H1 (cell line): Measurements from ENCODE around the gene SLC25A22. TPM values are rescaled to one million over a fixed set of nuclear protein-coding genes. Genes with fewer than 3 reads are reported as not detected.
A peak's percentile ranks its signal among the peaks of the same experiment; 100 is the strongest.

Source experiments
- CTCF ChIA-PET: fragments of 300-600 bp; sonication (Branson Sonifier 250); formaldehyde crosslinking; loops from one replicate; lab custom pipeline; 2021; ENCODE audit not compliant: partially characterized antibody; lab: Charles Lee
- POLR2A ChIA-PET: fragments of 300-600 bp; sonication (Branson Sonifier 250); formaldehyde crosslinking; loops from one replicate; lab custom pipeline; 2021; ENCODE audit warnings: inconsistent platforms; ENCODE audit not compliant: partially characterized antibody; lab: Charles Lee
- DNase-seq, 2 experiments: peaks; one replicate each; pipeline versions ENCODE4 v3.0.0 to v3.0.0-alpha.2; 2010 to 2022; ENCODE audit warnings: low spot score in 2 of 2, low read depth in 1 of 2, mixed read lengths in 1 of 2
- FAIRE-seq: peaks from 2 replicates; lab custom pipeline; 2011; peaks lifted over from hg19 to GRCh38; lab: Jason Lieb, UNC
- H2AFZ ChIP-seq: 2 replicates; pipeline ENCODE4 v1.8.1; 2012; ENCODE audit warnings: low read length, inconsistent platforms
- H2AK5ac ChIP-seq: 2 replicates; pipeline ENCODE4 v1.6.1; 2013; ENCODE audit warnings: low read depth, low read length
- H2BK120ac ChIP-seq: replicated peaks from 2 replicates; pipeline ENCODE3; 2013; ENCODE audit warnings: low read depth, low read length, inconsistent platforms
- H2BK12ac ChIP-seq: 2 replicates; pipeline ENCODE4 v1.6.1; 2013; ENCODE audit warnings: low read depth, low read length
- H2BK15ac ChIP-seq: 2 replicates; pipeline ENCODE4 v1.6.1; 2013; ENCODE audit warnings: low read length
- H2BK20ac ChIP-seq: 2 replicates; pipeline ENCODE4 v1.6.1; 2013; ENCODE audit warnings: low read length
- H2BK5ac ChIP-seq: 2 replicates; pipeline ENCODE4 v1.6.1; 2013; ENCODE audit warnings: low read depth, low read length
- H3K14ac ChIP-seq: 2 replicates; pipeline ENCODE4 v1.6.1; 2013; ENCODE audit warnings: inconsistent platforms; ENCODE audit not compliant: insufficient read length
- H3K18ac ChIP-seq: 2 replicates; pipeline ENCODE4 v1.6.1; 2013; ENCODE audit warnings: low read length; ENCODE audit errors: extremely low read depth
- H3K23ac ChIP-seq: 2 replicates; pipeline ENCODE4 v1.6.1; 2013; ENCODE audit warnings: inconsistent platforms; ENCODE audit not compliant: insufficient read length
- H3K23me2 ChIP-seq: 2 replicates; pipeline ENCODE4 v1.6.1; 2013; ENCODE audit warnings: low read depth, low read length
- H3K27ac ChIP-seq: 2 replicates; pipeline ENCODE4 v1.6.1; 2011; ENCODE audit warnings: low read depth, low read length, inconsistent platforms
- H3K27me3 ChIP-seq, 4 experiments: replicated peaks in 1 of 4; 1 replicate in 1 of 4; 2 replicates in 3 of 4; pipeline versions ENCODE4 v1.6.1 to v1.8.1; 2011 to 2013; ENCODE audit warnings: low read length in 3 of 4, mild to moderate bottlenecking in 3 of 4, inconsistent platforms in 2 of 4, mixed read lengths in 2 of 4, moderate library complexity in 1 of 4; ENCODE audit not compliant: control insufficient read depth in 3 of 4, insufficient read depth in 3 of 4; ENCODE audit errors: extremely low read depth in 1 of 4
- H3K36me3 ChIP-seq, 4 experiments: 2 replicates each; pipeline versions ENCODE4 v1.6.1 to v1.8.1; 2011 to 2013; ENCODE audit warnings: mild to moderate bottlenecking in 4 of 4, low read length in 3 of 4, moderate library complexity in 2 of 4, control low read depth in 1 of 4, inconsistent platforms in 1 of 4; ENCODE audit not compliant: insufficient read depth in 4 of 4, control insufficient read depth in 2 of 4
- H3K4ac ChIP-seq: replicated peaks from 2 replicates; pipeline ENCODE3; 2013; ENCODE audit warnings: low read length, low read depth, mixed read lengths, inconsistent platforms; ENCODE audit not compliant: insufficient read length
- H3K4me1 ChIP-seq, 4 experiments: replicated peaks in 1 of 4; 1 replicate in 1 of 4; 2 replicates in 3 of 4; pipeline versions ENCODE4 v1.6.1 to v1.8.1; 2011 to 2013; ENCODE audit warnings: low read length in 3 of 4, inconsistent platforms in 2 of 4, mixed read lengths in 1 of 4; ENCODE audit not compliant: insufficient read depth in 4 of 4, control insufficient read depth in 3 of 4
- H3K4me2 ChIP-seq, 2 experiments: 2 replicates each; pipeline versions ENCODE4 v1.6.1 to v1.8.1; 2011 to 2013; ENCODE audit warnings: low read depth in 2 of 2, low read length in 2 of 2, control low read depth in 1 of 2, inconsistent platforms in 1 of 2, mild to moderate bottlenecking in 1 of 2; ENCODE audit not compliant: insufficient read depth in 1 of 2
- H3K4me3 ChIP-seq, 4 experiments: fragments of 200-600, 300-600 bp in 1 of 4; sonication (generic), shearing (Covaris generic), sonication (Bioruptor Twin) in 1 of 4; 2 replicates each; pipeline versions ENCODE4 v1.5.1 to v1.8.1; 2011 to 2016; ENCODE audit warnings: low read length in 4 of 4, low read depth in 3 of 4, control low read depth in 2 of 4, inconsistent platforms in 2 of 4, mild to moderate bottlenecking in 2 of 4, mixed read lengths in 1 of 4, moderate library complexity in 1 of 4; ENCODE audit not compliant: insufficient read depth in 2 of 4; ENCODE audit errors: extremely low read depth in 1 of 4
- H3K56ac ChIP-seq: replicated peaks from 2 replicates; pipeline ENCODE3; 2013; ENCODE audit warnings: low read depth, mild to moderate bottlenecking, mixed read lengths, low read length, inconsistent platforms; ENCODE audit not compliant: insufficient read length
- H3K79me1 ChIP-seq: 2 replicates; pipeline ENCODE4 v1.6.1; 2013; ENCODE audit warnings: low read depth, low read length, control low read depth
- H3K79me2 ChIP-seq, 2 experiments: 2 replicates each; pipeline versions ENCODE4 v1.6.1 to v1.8.1; 2012 to 2013; ENCODE audit warnings: low read length in 2 of 2, mild to moderate bottlenecking in 2 of 2, inconsistent platforms in 1 of 2; ENCODE audit not compliant: insufficient read depth in 2 of 2, control insufficient read depth in 1 of 2
- H3K9ac ChIP-seq, 4 experiments: replicated peaks in 1 of 4; 1 replicate in 1 of 4; 2 replicates in 3 of 4; pipeline versions ENCODE4 v1.6.1 to v1.8.1; 2011 to 2013; ENCODE audit warnings: low read depth in 3 of 4, low read length in 3 of 4, control low read depth in 2 of 4, mild to moderate bottlenecking in 2 of 4, moderate library complexity in 2 of 4, inconsistent platforms in 1 of 4; ENCODE audit errors: extremely low read depth in 1 of 4
- H3K9me3 ChIP-seq, 2 experiments: 2 replicates each; pipeline versions ENCODE4 v1.6.1 to v1.8.1; 2012 to 2013; ENCODE audit warnings: mild to moderate bottlenecking in 2 of 2, moderate library complexity in 2 of 2, control low read depth in 1 of 2, inconsistent platforms in 1 of 2, low read depth in 1 of 2, low read length in 1 of 2, mixed read lengths in 1 of 2; ENCODE audit not compliant: insufficient read depth in 2 of 2
- H4K20me1 ChIP-seq, 2 experiments: replicated peaks in 1 of 2; 2 replicates each; pipeline versions ENCODE3 to v1.8.1; 2011 to 2013; ENCODE audit warnings: inconsistent platforms in 2 of 2, low read length in 2 of 2, mild to moderate bottlenecking in 1 of 2; ENCODE audit not compliant: insufficient read depth in 2 of 2, control insufficient read depth in 1 of 2
- H4K5ac ChIP-seq: 2 replicates; pipeline ENCODE4 v1.6.1; 2013; ENCODE audit warnings: low read length, low read depth, mixed read lengths, inconsistent platforms; ENCODE audit not compliant: insufficient read length
- H4K8ac ChIP-seq: 2 replicates; pipeline ENCODE4 v1.8.0; 2013; ENCODE audit warnings: mild to moderate bottlenecking, moderate library complexity, low read length, inconsistent platforms; ENCODE audit not compliant: insufficient read depth; ENCODE audit errors: extremely low read depth
- H4K91ac ChIP-seq: replicated peaks from 2 replicates; pipeline ENCODE3; 2013; ENCODE audit warnings: low read length, mixed read lengths, inconsistent platforms; ENCODE audit not compliant: insufficient read length
- CHD2 ChIP-seq: IDR thresholded peaks from 2 replicates; pipeline ENCODE4 v1.6.1; 2012; ENCODE audit warnings: low read length, improper control_type of control experiment
- CREB1 ChIP-seq: IDR thresholded peaks from 2 replicates; pipeline ENCODE4 v1.6.1; 2012; ENCODE audit warnings: inconsistent platforms
- FOSL1 ChIP-seq: IDR thresholded peaks from 2 replicates; pipeline ENCODE4 v1.6.1; 2011; ENCODE audit warnings: mild to moderate bottlenecking, low read depth, low read length, moderate library complexity; ENCODE audit not compliant: insufficient read depth
- KDM1A ChIP-seq: fragments of 200-600, 300-600 bp; sonication (generic); IDR thresholded peaks from 2 replicates; pipeline ENCODE4 v1.7.1; 2016; ENCODE audit warnings: mild to moderate bottlenecking, low read length, borderline replicate concordance
- KDM5A ChIP-seq: fragments of 200-600 bp; IDR thresholded peaks from 2 replicates; pipeline ENCODE4 v1.7.1; 2012; ENCODE audit warnings: mild to moderate bottlenecking, low read length, inconsistent platforms, mixed read lengths
- PHF8 ChIP-seq: fragments of 200-600 bp; sonication (generic); conservative IDR thresholded peaks from 2 replicates; pipeline ENCODE4 v1.7.1; 2012; ENCODE audit warnings: low read depth, mild to moderate bottlenecking, inconsistent platforms, low read length, moderate library complexity
- RBBP5 ChIP-seq: IDR thresholded peaks from 2 replicates; pipeline ENCODE4 v1.7.1; 2012; ENCODE audit warnings: low read depth, mild to moderate bottlenecking, inconsistent platforms, low read length, moderate library complexity, borderline replicate concordance
- RNF2 ChIP-seq: fragments of 200-900, 300-1000 bp; sonication (generic); IDR thresholded peaks from 2 replicates; pipeline ENCODE4 v1.7.1; 2016; ENCODE audit warnings: borderline replicate concordance, low read depth, mild to moderate bottlenecking, antibody characterized with exemption, low read length; ENCODE audit not compliant: poor library complexity, severe bottlenecking; ENCODE audit errors: missing control alignments
- SIRT6 ChIP-seq: IDR thresholded peaks from one replicate; pipeline ENCODE4 v1.7.1; 2012; ENCODE audit warnings: low read length, inconsistent platforms
- TAF1 ChIP-seq: IDR thresholded peaks from 2 replicates; pipeline ENCODE4 v1.6.1; 2011; ENCODE audit warnings: mild to moderate bottlenecking, low read depth, low read length
- YY1 ChIP-seq: IDR thresholded peaks from 2 replicates; pipeline ENCODE4 v1.6.1; 2011; ENCODE audit warnings: low read depth, mild to moderate bottlenecking, low read length
- ZNF274 ChIP-seq: IDR thresholded peaks from 2 replicates; pipeline ENCODE4 v1.7.0; 2012; ENCODE audit warnings: low read length, borderline replicate concordance; ENCODE audit errors: extremely low read depth
- WGBS, 2 experiments: shearing (Covaris generic) in 1 of 2; methylation state at CpG; one replicate each; pipeline versions ENCODE4 v1.1.6 to v1.1.7; 2013 to 2015; ENCODE audit warnings: low lambda C conversion rate in 2 of 2, mixed read lengths in 2 of 2, inconsistent platforms in 1 of 2, low coverage in 1 of 2, missing lambda C conversion rate in 1 of 2; ENCODE audit not compliant: insufficient replicate concordance in 2 of 2, insufficient coverage in 1 of 2, insufficient read length in 1 of 2; ENCODE audit errors: extremely low coverage in 1 of 2, missing lambda C conversion rate in 1 of 2; 5-methylcytosine and 5-hydroxymethylcytosine counted together
- polyA plus RNA-seq, 7 experiments: library from polyadenylated mRNA; depleted of rRNA in 3 of 7; stranded (reverse) in 5 of 7; unstranded in 2 of 7; fragments of >200 nt in 5 of 7; fragments of 200-250 nt in 2 of 7; gene quantifications; 1 replicate in 5 of 7; 2 replicates in 1 of 7; 4 replicates in 1 of 7; pipeline versions ENCODE4 v1.2.1 to v1.2.3, GENCODE V29; 2011 to 2013; ENCODE audit warnings: missing spikeins in 2 of 7, mixed read lengths in 2 of 7
- total RNA-seq: library from RNA; stranded (reverse); fragmentation: NEBNext Ultra II Directional; extraction: Animal tissue kit (Norgen Biotek cat#: 25700); gene quantifications from 2 replicates; pipeline ENCODE4 v1.2.1, GENCODE V29; 2021

SLC25A22 gene
- total and polyA plus RNA-seq, 2 of the 8 experiments (the other 6 are each of a cell fraction or from before 2014, with no cell fraction given), result 31.5 to 48.0 TPM

DNA sequence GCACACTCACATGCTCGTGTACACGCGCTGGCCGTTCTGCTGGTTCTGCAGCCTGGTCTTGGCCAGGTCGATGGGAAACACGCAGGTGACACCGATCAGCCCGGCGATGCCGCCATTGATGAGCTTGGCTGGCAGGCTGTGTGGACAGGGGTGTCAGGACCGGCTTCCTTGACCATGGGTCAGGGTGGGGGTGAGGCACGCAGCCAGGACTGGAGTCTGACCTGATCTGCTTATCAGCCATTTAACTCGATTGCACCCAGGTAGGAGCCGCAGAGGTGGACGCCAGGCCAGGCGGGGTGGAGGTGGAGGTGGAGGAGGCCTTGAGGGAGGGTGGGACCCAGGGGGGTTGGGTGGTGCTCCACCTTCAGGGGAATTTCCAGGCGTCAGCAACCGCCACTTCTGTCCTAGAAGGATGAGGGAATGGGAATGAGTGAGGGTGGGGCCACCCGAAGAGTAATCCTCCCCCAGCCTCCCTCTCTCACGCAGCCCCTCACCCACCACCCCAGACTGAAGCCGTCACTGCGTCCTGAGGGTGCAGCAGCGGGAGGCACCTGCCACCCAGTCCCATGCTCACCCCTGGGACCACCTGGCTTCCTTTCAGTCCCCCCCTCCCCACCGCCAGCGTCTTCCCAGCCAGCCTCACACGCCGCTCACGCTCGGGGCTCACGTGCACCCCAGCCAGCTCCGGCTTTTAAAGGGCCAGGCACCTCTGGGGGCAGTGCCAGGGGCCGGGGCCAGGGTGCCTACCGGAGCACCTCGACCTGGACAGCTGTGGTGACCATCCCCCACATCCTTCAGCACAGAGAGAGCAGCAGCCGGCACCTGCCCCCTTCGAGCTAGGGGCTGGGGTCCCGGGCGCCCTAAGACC, 3.1 kb downstream of the SLC25A22 start:
- Histone ChIP-seq H3K23ac (no peak overlapping the region), H3K27ac (no peak overlapping the region), H3K18ac (no peak overlapping the region; the same call in 1 of the 2 replicates), H3K27me3 (no peaks in the 10 kb centered on the region), H3K9ac (no peak overlapping the region), H4K8ac (0 out of 2 replicates have a peak overlapping the region, but pooled peaks have one; percentile 46), H2AFZ (no peak overlapping the region), H2BK12ac (no peak overlapping the region), H4K20me1 (peaks cover 0 to 12% of the 10 kb centered on the region in 2 experiments), H4K91ac (no peak overlapping the region), H2BK15ac (no peak overlapping the region), H3K36me3 (peaks cover 0 to 20% (median 1%) of the 10 kb centered on the region in 4 experiments; a peak in 4 of 8 replicates), H2BK5ac (no peak overlapping the region; the same call in 1 of the 2 replicates), H3K79me2 (peaks cover 0 to 5% of the 10 kb centered on the region in 2 experiments; a peak in 1 of 4 replicates), H3K56ac (no peak overlapping the region), H3K23me2 (peaks cover 7% of the 10 kb centered on the region), H3K79me1 (0 out of 2 replicates have a peak, but pooled peaks cover 7% of the 10 kb centered on the region), H3K4ac (no peak overlapping the region), H2BK20ac (no peak overlapping the region), H3K4me2 (no peak overlapping the region; a peak in 1 of 4 replicates), H3K9me3 (no peaks in the 10 kb centered on the region), H3K4me1 (peaks cover 4 to 28% (median 18%) of the 10 kb centered on the region in 4 experiments), H3K4me3 (no peak overlapping the region), H2BK120ac (no peak overlapping the region), H3K14ac (no peak overlapping the region), H2AK5ac (no peak overlapping the region), H4K5ac (no peak overlapping the region)
- FAIRE-seq (no peak), DNase-seq (no peak)
- CTCF ChIA-PET, result interaction anchor here (0.9 to 3.4 kb wide), 4 partner anchors 9 to 36 kb away, joined by 3 to 14 read pairs (median 4); no protein-coding TSS in a partner anchor
- POLR2A ChIA-PET, result interaction anchor here (1.1 to 53.0 kb wide), 6 partner anchors 9 to 35 kb away, joined by 3 to 1917 read pairs (median 6); partner anchors contain the start of genes CD151, CRACR2B, GATD1 and PIDD1
- WGBS, 2 experiments, result 93% methylated on average over 27 of the region's 38 CpGs; no CpG with 5 or more reads in 1 of the 2 experiments
- TF ChIP-seq FOSL1 (no peak), ZNF274 (no peak), CREB1 (no peak), KDM5A (no peak), PHF8 (no peak), CHD2 (no peak), RNF2 (no peak), RBBP5 (no peak), TAF1 (no peak), YY1 (no peak), KDM1A (no peak), SIRT6 (no peak)
